ENCODE results near the gene L1TD1.
"Not testable (repeated sequence)": the region's sequence is repeated elsewhere in the genome, so short reads cannot be mapped to it uniquely, and the experiment has no call there.

The L1TD1 gene

GRCh38 chr1:62198069-62198780 lies 3.6 kb downstream of the L1TD1 start:
- DNase-seq (ENCODE audit: low read depth) = no peak

- no peak for DNase-seq (ENCODE audit: low read depth)
Observed at GRCh38 chr1:62198781-62199125, 4.1 kb downstream of the L1TD1 start.

- no peak for DNase-seq (ENCODE audit: low read depth)
Observed at GRCh38 chr1:62207187-62207586, 12.5 kb downstream of the L1TD1 start.

GRCh38 chr1:62208087-62208486 lies 13.4 kb downstream of the L1TD1 start:
- no peak for DNase-seq (ENCODE audit: low read depth)

- DNase-seq (ENCODE audit: low read depth) = no peak
Observed at GRCh38 chr1:62208970-62209369, 14.3 kb downstream of the L1TD1 start.

GRCh38 chr1:62209931-62210595 lies 15.4 kb downstream of the L1TD1 start:
- no peak for DNase-seq (ENCODE audit: low read depth)

DNA sequence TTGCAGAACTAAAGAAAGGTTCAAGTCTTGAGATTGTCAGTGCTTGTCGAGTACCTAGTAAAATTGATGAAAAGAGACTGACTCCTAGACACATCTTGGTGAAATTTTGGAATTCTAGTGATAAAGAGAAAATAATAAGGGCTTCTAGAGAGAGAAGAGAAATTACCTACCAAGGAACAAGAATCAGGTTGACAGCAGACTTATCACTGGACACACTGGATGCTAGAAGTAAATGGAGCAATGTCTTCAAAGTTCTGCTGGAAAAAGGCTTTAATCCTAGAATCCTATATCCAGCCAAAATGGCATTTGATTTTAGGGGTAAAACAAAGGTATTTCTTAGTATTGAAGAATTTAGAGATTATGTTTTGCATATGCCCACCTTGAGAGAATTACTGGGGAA lies 16.3 kb downstream of the L1TD1 start:
- no peak for DNase-seq (ENCODE audit: low read depth)

DNA sequence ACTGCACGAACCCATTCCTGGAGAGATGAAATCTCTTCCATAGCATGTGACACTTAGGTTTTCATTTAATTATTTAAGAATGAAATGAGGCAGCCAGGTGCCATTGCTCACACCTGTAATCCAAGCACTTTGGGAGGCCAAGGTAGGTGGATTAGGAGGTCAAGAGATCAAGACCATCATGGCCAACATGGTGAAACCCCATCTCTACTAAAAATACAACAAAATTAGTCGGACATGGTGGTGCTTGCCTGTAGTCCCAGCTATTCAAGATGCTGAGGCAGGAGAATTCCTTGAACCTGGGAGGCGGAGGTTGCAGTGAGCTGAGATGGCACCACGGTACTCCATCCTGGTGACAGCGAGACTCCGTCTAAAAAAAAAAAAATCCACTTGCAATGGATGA lies 17.8 kb downstream of the L1TD1 start:
- no peak for DNase-seq (ENCODE audit: low read depth)

GRCh38 chr1:62213075-62213914 lies 18.6 kb downstream of the L1TD1 start:
- no peak for DNase-seq (ENCODE audit: low read depth)

- DNase-seq (ENCODE audit: low read depth) = no peak
Observed at GRCh38 chr1:62218604-62219003, 24.0 kb downstream of the L1TD1 start.

- not testable (repeated sequence) for DNase-seq (ENCODE audit: low read depth)
Observed at GRCh38 chr1:62220456-62220855, 25.8 kb downstream of the L1TD1 start.

- no peak for DNase-seq (ENCODE audit: low read depth)
Observed at GRCh38 chr1:62221171-62221570, 26.5 kb downstream of the L1TD1 start.

DNA sequence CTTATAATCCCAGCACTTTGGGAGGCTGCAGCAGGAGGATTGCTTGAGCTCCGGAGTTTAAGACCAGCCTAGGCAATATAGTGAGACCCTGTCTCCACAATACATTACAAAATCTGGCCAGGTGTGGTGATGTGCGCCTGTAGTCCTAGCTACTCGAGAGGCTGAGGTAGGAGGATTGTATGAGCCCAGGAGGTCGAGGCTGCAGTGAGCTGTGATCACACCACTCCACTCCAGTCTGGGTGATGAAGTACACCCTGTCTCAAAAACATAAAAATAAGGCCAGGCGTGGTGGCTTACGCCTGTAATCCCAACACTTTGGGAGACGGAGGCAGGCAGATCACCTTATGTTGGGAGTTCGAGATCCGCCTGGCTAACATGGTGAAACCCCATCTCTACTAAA lies 27.7 kb downstream of the L1TD1 start:
- no peak for DNase-seq (ENCODE audit: low read depth)

- DNase-seq (ENCODE audit: low read depth) = no peak
Observed at GRCh38 chr1:62224182-62224581, 29.5 kb downstream of the L1TD1 start.

DNA sequence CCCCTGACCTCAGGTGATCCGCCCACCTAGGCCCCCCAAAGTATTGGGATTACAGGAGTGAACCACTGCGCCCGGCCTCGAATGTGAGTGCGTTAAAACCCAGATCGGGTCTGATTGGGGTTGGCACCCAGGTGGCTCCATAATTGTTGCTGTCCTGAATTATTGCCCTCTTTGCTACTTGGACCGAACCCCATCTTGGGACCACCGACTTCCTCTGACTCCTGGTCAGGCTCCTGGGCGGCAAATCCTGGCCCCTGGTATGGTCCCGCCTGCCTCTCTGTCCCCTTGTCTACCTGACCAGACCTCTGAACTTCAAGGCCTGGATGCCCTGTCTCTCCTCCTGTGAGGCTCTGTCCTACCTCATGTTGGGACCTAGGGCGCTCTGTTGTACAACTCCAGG lies 32.8 kb downstream of the L1TD1 start:
- DNase-seq (ENCODE audit: low read depth) = no peak

GRCh38 chr1:62228136-62228882 lies 33.7 kb downstream of the L1TD1 start:
- DNase-seq (ENCODE audit: low read depth) = no peak

DNA sequence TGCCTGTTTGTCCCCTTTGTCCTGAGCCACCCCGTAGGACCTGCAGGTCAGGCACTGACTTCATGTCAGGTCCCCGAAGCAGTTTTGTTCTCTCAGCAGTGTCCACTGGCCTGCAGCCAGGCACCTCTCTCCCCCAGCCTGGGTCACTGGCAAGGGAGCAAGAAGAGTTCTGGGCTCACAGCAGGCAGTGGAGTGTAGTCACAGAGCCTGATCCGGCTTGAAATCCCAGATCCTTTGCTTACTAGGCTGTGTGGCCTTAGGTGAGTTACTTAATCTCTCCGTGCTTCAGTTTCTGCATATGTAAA lies 34.2 kb downstream of the L1TD1 start:
- no peak for DNase-seq (ENCODE audit: low read depth)

DNA sequence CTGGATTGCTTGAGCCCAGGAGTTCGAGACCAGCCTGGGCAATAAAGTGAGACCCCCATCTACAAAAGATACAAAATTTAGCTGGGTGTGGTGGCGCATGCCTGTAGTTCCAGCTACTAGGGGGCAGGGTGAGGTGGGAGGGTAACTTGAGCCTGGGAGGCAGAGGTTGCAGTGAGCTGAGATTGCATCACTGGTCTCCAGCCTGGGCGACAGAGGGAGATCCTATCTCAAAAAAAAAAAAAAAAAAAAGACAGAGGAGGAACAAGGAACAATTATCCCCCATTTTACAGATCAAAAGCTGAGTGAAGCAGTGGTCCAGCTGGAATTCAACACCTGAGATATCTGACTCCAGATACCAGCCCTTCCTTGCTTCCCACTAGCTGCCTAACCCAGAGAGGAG lies 34.8 kb downstream of the L1TD1 start:
- DNase-seq (ENCODE audit: low read depth) = no peak

- DNase-seq (ENCODE audit: low read depth) = no peak
Observed at GRCh38 chr1:62229932-62230331, 35.3 kb downstream of the L1TD1 start.

GRCh38 chr1:62230718-62231117 lies 36.1 kb downstream of the L1TD1 start:
- no peak for DNase-seq (ENCODE audit: low read depth)

GRCh38 chr1:62232871-62233278 lies 38.2 kb downstream of the L1TD1 start:
- no peak for DNase-seq (ENCODE audit: low read depth)

GRCh38 chr1:62233926-62234450 lies 39.3 kb downstream of the L1TD1 start:
- DNase-seq (ENCODE audit: low read depth) = no peak

Measured in stimulated activated CD8-positive, alpha-beta memory T cell treated with anti-CD3 and anti-CD28 coated beads, Interleukin-12 subunit alpha, Interleukin-12 subunit beta, amount 100 ng/mL, for 4 hours (primary cell).